AG04449 (cell line): ENCODE measurements around the gene ADAMTS18.

Experiments used
- CTCF ChIA-PET: fragments of 350-600 bp; formaldehyde crosslinking; extraction: SDS; loops from one replicate; lab custom pipeline; 2021; ENCODE audit warnings: antibody characterized with exemption; lab: Yijun Ruan, JAX
- POLR2A ChIA-PET: fragments of 400-600, 350-600 bp; formaldehyde crosslinking; extraction: SDS; loops from one replicate; lab custom pipeline; 2020; ENCODE audit warnings: antibody characterized with exemption, inconsistent platforms; lab: Yijun Ruan, JAX
- DNase-seq: peaks from one replicate; pipeline ENCODE4 v3.0.0-alpha.2; 2010; ENCODE audit warnings: low read depth, low spot score
- H3K4me3 ChIP-seq: 2 replicates; pipeline ENCODE4 v1.5.1; 2011; ENCODE audit warnings: low read depth, mild to moderate bottlenecking, control low read depth, low read length
- TF ChIP-seq, protein P1 (sequence below): IDR thresholded peaks from one replicate; pipeline ENCODE4 v1.5.1; 2011; ENCODE audit warnings: mild to moderate bottlenecking, moderate library complexity, low read length, control low read depth, inconsistent platforms; ENCODE audit not compliant: insufficient read depth; ENCODE audit errors: missing control alignments

Gene ADAMTS18

DNA sequence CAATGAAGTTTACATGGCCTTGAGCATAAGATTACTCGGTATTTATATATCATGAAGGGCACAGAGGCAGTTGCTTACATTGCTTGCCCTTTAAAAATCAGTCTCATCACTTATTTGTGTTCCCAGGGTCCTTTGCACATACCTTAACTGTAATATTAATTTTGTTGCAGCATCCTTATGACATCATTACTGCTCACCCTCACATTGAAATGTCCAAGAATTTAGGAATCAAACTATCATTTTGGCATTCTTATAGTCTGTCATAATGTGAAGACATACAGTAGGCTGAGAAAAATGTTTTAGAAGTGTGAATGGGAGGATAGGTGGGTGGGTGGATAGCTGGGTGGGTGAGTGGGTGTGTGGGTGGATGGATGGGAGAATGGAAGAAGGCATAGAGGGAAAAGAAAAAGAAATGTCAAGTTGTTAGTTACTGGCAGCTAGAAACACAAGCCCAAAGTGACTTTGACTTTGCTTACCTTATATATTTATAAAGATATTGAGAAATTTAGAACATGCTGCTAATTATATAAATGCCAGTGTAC, 17.8 kb downstream of the ADAMTS18 start:
- no peak overlapping the region for H3K4me3 ChIP-seq
- ChIA-PET CTCF (no interaction called here), POLR2A (no interaction called here)
- TF ChIP-seq, protein P1, sequence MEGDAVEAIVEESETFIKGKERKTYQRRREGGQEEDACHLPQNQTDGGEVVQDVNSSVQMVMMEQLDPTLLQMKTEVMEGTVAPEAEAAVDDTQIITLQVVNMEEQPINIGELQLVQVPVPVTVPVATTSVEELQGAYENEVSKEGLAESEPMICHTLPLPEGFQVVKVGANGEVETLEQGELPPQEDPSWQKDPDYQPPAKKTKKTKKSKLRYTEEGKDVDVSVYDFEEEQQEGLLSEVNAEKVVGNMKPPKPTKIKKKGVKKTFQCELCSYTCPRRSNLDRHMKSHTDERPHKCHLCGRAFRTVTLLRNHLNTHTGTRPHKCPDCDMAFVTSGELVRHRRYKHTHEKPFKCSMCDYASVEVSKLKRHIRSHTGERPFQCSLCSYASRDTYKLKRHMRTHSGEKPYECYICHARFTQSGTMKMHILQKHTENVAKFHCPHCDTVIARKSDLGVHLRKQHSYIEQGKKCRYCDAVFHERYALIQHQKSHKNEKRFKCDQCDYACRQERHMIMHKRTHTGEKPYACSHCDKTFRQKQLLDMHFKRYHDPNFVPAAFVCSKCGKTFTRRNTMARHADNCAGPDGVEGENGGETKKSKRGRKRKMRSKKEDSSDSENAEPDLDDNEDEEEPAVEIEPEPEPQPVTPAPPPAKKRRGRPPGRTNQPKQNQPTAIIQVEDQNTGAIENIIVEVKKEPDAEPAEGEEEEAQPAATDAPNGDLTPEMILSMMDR, result no peak
- DNase-seq, result no peak

DNA sequence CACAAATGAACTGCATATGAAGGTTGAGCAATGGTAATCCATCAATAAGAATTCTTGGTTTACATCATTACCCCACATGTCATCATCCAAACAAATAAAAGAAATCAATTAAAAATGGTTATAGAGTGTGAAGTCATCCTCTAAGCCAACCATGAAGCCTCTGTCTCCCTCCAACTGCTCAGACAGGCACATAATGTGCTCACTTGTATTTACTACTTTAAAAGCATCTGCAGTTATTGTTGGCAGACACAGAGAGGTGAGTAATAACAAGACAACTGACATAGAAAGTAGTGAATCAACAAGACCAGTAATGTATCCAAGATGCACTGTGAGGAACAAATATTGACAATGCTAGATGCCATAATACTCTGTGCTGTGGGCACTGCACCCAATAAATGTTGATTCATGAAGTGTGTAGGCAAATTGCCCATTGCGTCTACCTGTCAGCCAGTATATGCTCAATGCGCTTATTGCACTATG, 20.0 kb downstream of the ADAMTS18 start:
- CTCF ChIA-PET, result no interaction called here
- H3K4me3 ChIP-seq, result no peak overlapping the region
- DNase-seq, result no peak
- TF ChIP-seq, protein P1, result no peak
- POLR2A ChIA-PET, result no interaction called here

DNA sequence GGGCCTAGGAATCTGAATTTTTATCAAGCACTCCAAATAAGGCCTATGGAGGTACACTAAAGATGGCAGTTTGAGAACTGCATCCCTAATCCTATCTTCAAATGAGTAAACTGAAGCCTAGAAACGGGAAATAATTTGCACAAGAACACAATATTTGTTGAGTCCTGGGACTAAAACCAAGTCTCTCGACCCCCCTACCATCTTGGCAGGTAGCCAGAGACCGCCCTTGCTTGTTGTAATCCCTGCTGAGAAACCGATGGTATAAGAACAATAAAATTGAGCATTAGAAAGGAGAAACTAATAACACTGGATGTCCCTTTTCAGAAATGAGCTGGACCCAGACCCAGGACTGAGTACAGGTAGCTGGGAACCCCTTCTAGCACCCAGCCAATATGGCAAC, 24.4 kb downstream of the ADAMTS18 start:
- H3K4me3 ChIP-seq, result no peak overlapping the region
- ChIA-PET POLR2A (no interaction called here), CTCF (no interaction called here)
- TF ChIP-seq, protein P1, result no peak
- no peak for DNase-seq

GRCh38 chr16:77409311-77409710, 25.5 kb downstream of the ADAMTS18 start:
- TF ChIP-seq, protein P1, result no peak
- ChIA-PET CTCF (no interaction called here), POLR2A (no interaction called here)
- no peak overlapping the region for H3K4me3 ChIP-seq
- no peak for DNase-seq

DNA sequence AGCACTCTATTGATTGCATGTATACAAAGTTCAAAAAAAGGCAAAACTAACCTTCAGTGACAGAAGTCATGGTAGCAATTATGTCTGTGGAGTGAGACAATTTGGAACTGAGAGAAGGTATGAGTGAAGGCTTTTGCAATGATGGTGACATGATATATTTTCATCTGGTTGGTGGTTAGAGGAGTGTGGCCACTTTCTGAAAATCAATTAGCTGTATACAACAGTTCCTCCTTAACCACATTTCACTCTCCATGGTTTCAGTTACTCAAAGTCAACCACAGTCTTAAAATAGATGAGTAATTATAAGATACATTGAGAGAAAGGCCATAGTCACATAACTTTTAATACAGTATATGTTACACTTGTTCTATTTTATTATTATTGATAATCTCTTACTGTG, 26.2 kb downstream of the ADAMTS18 start:
- POLR2A ChIA-PET, result no interaction called here
- DNase-seq, result no peak
- H3K4me3 ChIP-seq, result no peak overlapping the region
- TF ChIP-seq, protein P1, result no peak
- CTCF ChIA-PET, result no interaction called here

GRCh38 chr16:77406680-77407079, 28.2 kb downstream of the ADAMTS18 start:
- TF ChIP-seq, protein P1, result peak; percentile 35
- no peak for DNase-seq
- ChIA-PET POLR2A (interaction anchor here (0.6 kb wide), 1 partner anchor 596 kb away, joined by 4 read pairs; no protein-coding TSS in a partner anchor), CTCF (no interaction called here)
- H3K4me3 ChIP-seq, result no peak overlapping the region
